Activated gamma-delta T cell treated with anti-CD3 and anti-CD28 coated beads, Interleukin-2, amount 50 U/mL, for 16 hours (primary cell): ENCODE measurements around the gene CDCA7.
"Not testable (repeated sequence)": the region's sequence is repeated elsewhere in the genome, so short reads cannot be mapped to it uniquely, and the experiment has no call there.

Experiments used
- DNase-seq: peaks from one replicate; pipeline ENCODE4 v3.0.0-alpha.2; 2020; ENCODE audit warnings: low read depth

The CDCA7 gene

GRCh38 chr2:173359231-173359630 lies 4.6 kb downstream of the CDCA7 start:
- no peak for DNase-seq

DNA sequence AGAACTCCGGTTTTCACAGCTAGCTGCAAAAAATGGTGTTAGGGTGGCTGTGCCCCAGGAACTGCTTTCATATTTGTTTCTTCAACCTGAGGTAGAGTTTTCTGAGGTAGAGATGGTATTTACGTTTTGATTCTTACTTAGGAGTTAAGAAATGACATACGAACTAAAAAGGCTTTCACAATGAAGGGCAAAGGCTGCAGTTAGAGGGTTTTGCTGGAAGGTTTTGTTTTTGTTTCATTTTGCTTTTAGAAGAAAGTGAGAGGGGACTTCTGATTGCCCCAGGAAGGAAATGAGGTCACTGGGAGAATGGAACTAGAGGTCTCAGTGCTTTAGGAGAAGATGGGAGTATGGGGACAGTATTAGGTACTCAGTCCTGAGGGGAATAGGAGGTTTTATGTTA lies 15.5 kb downstream of the CDCA7 start:
- no peak for DNase-seq

- no peak for DNase-seq
Measured at GRCh38 chr2:173371023-173371422, 16.4 kb downstream of the CDCA7 start.

GRCh38 chr2:173373290-173373689 lies 18.6 kb downstream of the CDCA7 start:
- DNase-seq, result no peak

DNA sequence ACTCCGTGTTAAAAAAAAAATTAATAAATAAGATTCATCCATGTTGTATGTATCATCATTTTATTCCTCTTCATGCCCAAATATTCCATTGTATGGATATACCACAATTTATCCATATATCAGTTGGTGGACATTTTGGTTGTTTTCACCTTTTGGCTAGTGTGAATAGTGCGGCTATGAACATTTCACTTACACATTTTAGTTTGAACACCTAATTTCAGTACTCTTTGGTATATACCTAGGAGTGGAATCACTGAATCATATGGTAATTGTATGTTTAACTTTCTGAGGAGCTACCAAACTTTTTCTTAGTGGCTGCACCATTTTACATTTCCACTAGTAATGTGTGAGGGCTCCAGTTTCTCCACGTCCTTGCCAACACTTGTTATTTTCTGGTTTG lies 20.0 kb downstream of the CDCA7 start:
- DNase-seq, result no peak

DNA sequence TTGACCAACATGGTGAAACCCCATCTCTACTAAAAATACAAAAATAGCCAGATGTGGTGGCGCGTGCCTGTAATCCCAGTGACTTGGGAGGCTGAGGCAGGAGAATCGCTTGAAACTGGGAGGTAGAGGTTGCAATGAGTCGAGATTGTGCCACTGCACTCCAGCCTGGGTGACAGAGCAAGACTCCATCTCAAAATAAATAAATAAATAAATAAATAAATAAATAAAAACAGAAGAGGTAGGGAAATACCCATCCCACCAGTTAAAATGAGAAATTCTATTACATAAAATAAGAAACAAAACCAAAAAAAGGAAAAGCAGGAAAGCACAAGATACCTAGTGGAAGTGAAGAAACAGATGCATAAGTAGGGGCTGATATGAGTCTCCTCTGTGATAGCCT lies 30.9 kb downstream of the CDCA7 start:
- DNase-seq, result not testable (repeated sequence)

GRCh38 chr2:173386021-173386737 lies 31.5 kb downstream of the CDCA7 start:
- DNase-seq, result no peak

DNA sequence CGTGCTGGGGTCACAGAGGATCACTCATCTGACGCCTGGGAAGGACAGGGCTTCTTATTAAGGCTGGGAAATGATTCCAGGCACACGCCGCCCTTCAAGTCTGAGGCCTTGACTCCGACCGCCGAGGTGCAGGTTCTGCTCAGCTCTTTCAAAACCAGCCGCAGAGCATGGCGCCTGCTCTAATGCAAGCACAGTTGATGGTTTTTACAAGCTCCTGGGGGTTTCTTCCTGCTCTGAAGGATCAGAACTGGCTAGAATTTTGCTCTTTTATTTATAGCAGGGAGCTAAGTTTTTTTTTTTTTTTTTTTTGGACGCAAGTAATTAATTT lies 32.0 kb downstream of the CDCA7 start:
- no peak for DNase-seq

- no peak for DNase-seq
Measured at GRCh38 chr2:173387079-173387478, 32.4 kb downstream of the CDCA7 start.

DNA sequence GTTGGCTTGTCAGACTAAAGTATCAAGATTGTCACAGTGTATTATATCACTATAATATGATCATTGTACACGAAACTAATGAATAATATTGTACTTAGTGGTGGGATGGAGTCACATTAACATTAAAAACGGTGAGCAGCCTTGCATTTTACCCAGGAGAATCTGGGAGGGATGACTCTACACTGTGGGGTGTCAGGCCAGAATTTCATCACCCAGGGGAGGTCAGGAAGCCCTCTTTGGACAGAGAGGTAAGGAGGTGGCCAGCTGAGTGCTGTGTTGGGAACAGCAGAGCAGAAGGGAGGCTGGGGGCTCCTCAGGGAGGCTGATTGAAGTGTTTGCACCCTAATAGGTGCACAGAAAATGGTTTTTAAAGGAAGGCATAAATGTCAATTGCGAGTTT lies 33.0 kb downstream of the CDCA7 start:
- no peak for DNase-seq

DNA sequence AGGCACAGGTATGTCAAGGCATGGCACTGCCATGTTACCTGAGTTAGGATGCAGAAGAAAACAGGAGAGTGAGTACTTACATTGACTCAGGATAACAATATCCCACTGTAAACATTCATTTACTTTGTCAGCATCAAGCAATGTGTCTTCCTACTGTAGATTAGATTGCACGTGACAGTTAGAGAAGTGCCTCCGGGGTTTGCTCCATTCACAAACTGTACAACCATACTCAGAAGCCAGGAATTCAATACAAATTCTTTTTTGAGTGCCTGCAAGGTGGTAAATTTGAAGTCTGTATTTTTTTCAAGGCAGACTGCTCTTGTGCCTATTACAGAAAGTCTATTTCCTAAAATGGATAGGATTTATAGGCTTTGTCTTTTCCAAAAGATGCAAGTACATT lies 34.1 kb downstream of the CDCA7 start:
- DNase-seq, result no peak

GRCh38 chr2:173390036-173390435 lies 35.4 kb downstream of the CDCA7 start:
- DNase-seq, result no peak

DNA sequence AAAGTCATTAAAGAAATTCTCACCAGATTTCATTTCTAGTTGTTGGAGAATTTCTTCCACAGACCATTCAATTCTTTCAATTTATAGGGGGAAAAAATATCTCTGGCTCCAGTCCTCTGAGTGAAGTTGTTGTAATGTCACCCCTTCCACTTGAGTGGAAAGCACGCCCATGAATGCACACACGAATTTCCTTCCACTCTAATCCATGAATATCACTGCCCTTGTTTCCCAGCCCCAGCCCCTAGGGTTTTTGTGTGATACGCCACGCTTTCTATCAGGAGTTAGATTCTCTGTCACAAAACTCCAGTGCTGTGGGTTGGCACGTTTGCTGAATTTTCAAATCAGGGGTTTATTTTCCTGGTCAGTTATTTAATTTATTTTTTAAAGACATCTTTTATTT lies 38.1 kb downstream of the CDCA7 start:
- no peak for DNase-seq

DNA sequence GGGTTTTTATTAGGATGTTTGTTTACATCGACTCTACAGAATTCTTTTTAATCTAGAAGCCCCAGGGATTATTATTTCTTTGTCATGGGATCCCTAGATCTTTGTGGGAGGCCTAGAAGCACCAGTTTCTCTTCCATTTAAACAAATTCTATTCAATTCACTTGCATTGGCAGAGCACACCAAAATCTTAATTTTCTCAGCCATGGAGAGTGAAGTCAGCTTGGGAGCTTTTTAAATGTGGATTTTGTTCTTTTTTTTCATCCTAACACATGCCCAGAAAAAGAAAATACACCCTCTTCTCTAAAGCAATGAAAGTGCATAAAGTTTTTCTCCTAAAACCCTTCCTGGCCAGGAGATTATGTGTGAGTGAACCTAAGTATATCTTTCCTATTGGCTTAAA lies 38.5 kb downstream of the CDCA7 start:
- DNase-seq, result no peak

DNA sequence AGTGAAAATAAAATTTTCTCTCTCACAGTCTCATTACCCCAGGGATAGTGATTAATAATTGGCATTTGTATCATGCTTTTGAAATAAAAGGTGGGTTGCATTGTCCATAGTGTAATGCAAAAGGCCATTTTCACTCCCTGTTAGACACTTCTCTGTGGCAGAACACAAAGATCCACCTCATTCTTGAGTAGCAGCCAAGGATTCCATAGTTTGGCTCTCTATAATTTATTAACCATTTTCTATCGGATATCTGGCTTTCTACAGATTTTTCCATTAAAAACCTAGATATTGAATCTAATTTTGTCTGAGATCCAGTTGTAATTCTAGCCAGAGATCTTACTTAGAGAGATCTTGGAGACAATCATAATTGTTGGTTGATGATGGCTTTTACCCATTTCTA lies 39.0 kb downstream of the CDCA7 start:
- no peak for DNase-seq

DNA sequence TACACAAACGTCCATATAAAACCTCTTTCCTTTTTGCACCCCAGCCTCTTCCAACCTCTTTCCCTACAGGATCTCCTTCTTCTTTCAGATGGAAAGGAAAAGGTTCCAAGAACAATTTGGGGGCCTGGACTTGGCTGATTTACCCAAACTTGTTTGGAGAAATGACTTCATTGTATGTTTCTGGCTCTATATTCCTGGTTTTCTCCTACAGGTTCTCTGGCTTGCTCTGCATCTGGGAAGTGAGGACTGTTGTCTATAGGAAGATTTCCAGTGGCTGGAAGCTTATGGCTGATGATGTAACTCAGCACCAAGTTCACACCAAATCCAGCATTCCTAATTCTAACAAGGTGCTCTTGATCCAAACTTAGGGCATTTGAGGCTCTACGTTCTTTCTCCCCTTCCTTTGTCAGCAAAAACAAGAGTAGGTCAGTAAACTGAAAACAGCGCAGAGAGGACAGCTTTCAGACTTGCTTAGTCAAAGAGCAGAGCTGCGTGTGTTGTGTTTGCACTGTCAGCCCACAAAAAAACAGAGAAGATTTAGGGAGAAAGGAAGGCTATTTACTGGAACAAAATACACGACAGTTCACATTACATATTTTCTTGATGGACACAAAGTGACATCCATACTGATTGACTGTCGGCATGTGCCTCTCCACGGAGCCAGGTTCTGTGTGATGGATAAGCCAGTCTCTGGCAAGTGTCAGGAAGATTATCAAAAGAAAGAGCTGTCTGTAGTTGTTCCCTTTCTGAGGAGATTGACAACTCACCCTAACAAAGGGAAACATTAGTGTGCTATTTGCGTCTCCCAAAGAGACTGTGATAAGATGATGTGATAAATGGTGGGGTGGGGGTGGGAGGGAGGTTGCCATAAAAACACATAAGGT lies 39.7 kb downstream of the CDCA7 start:
- no peak for DNase-seq

DNA sequence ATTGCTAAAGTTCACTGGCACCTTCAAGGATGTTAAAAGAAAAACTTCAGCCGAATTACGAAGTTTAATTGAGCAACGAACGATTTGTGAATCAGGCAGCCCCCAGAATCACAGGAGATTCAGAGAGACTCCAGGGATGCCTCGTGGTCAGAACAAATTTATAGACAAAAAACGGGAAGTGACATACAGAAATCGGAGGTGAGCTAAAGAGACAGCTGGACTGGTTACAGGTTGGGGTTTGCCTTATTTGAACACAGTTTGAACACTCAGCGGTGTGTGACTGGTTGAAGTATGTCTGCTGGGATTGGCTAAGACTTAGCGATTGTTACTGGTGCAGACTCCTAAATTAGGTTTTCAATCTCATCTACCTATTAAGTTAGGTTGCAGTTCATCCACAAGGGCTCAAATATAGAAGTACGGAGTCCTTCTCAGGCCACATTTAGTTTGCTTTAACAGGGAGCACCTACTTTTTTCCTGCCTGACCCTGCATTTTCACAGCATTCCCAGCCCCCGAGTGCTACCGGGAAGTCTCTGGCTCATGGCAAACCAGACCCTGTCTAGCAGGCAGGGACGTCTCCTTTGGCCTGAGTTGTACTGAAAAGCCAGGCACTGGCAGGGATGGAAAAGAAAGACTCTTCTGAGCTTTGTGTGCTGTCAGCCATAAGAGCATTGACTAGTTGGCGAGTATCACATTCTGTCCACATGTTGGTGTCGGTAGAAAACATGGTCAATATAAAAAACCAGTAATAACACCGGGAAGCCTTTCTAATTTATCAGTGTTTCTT lies 41.1 kb downstream of the CDCA7 start:
- no peak for DNase-seq

DNA sequence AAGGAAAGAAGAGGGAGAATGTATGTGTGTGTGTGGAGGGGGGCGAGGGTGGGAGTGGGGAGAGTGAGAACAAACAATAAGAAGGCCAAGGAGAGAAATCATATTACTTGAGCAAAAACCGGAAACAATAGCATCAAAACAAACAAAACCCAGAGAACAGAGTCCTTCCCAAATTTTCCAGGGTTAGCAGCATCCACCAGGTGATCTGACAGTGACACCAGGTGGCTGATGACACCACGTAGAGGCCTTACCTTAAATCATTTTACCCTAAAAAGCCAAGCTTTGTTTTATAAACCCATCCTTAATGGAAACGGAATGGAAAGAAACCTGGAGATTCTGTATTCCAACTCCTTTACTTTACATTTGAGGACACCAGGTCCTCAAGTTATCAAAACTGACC lies 42.9 kb downstream of the CDCA7 start:
- DNase-seq, result no peak

GRCh38 chr2:173399229-173399628 lies 44.6 kb downstream of the CDCA7 start:
- DNase-seq, result no peak

DNA sequence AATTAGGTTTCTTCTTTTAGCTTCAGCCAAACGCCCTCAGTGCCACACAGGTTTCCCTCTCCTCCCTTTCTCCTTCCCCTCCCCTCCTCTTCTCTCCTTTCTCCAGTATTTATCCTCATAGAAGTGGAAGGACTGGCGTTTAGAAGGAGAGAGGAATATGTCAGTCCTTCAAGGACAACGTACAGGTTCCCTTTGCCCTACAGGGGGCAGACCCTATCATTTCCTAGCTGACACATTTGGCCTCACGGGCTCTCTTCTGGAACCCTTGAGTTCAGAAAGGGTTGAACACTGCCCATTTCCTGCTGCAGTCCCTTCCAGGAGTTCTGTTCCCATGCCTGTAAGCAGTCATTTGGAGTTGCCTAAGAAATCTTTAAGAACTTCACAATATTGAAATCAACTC lies 46.1 kb downstream of the CDCA7 start:
- no peak for DNase-seq

- DNase-seq, result no peak
Measured at GRCh38 chr2:173401716-173402326, 47.1 kb downstream of the CDCA7 start.

GRCh38 chr2:173402405-173402974 lies 47.8 kb downstream of the CDCA7 start:
- DNase-seq, result peak; percentile 58
